SK-N-SH treated with all-trans-retinoic acid at 6 μM for 48 hours (cell line): ENCODE data around the gene ENTR1.

Experiments used
- CSDC2 ChIP-seq: fragments of 250-450 bp; sonication (Bioruptor Pico); IDR thresholded peaks from 2 replicates; pipeline ENCODE4 v1.5.0; 2020; ENCODE audit warnings: mild to moderate bottlenecking, moderate library complexity
- RARB ChIP-seq: fragments of 250-450 bp; sonication (Bioruptor Pico); IDR thresholded peaks from 2 replicates; pipeline ENCODE4 v1.8.0; 2021; ENCODE audit warnings: mild to moderate bottlenecking, moderate library complexity
- ZNF70 ChIP-seq: fragments of 450-650 bp; formaldehyde crosslinking; IDR thresholded peaks from 2 replicates; pipeline ENCODE4 v1.5.0; 2020; ENCODE audit warnings: mild to moderate bottlenecking, moderate library complexity
- TF ChIP-seq, protein P1 (sequence below): fragments of 250-450 bp; sonication (Bioruptor Pico); IDR thresholded peaks from 2 replicates; pipeline ENCODE4 v1.5.1; 2021; ENCODE audit warnings: mild to moderate bottlenecking, moderate library complexity
- TF ChIP-seq, protein P2 (sequence below): fragments of 250-450 bp; sonication (Bioruptor Pico); IDR thresholded peaks from 2 replicates; pipeline ENCODE4 v1.8.0; 2020; ENCODE audit warnings: mild to moderate bottlenecking, moderate library complexity, borderline replicate concordance
- TF ChIP-seq, protein P3 (sequence below): fragments of 250-450 bp; sonication (Bioruptor Pico); IDR thresholded peaks from 2 replicates; pipeline ENCODE4 v1.8.0; 2021; ENCODE audit warnings: low read depth, mild to moderate bottlenecking, moderate library complexity, borderline replicate concordance

DNA sequence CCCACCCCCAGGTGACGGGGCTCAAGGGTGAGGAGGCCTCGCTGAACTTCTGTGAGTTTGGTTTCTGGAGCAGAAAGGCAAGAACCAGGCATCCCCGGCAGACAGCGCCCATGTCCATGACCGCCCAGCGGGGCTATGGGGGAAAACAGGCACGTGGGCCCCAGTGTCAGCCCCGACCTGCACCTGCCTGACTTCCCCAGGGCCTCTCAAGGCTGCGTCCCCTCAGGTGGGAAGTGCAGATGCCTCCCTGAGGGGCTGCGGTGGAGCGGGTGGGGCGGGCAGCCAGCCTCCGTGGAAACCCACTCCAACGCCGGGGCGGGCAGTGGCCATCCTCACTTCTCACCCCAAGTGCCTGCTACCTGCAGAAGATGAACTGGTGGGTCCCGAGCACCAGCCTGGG is 30.0 kb downstream of the ENTR1 start:
- TF ChIP-seq CSDC2 (CRISPR knock-in tag): no peak
- TF ChIP-seq, protein P1, sequence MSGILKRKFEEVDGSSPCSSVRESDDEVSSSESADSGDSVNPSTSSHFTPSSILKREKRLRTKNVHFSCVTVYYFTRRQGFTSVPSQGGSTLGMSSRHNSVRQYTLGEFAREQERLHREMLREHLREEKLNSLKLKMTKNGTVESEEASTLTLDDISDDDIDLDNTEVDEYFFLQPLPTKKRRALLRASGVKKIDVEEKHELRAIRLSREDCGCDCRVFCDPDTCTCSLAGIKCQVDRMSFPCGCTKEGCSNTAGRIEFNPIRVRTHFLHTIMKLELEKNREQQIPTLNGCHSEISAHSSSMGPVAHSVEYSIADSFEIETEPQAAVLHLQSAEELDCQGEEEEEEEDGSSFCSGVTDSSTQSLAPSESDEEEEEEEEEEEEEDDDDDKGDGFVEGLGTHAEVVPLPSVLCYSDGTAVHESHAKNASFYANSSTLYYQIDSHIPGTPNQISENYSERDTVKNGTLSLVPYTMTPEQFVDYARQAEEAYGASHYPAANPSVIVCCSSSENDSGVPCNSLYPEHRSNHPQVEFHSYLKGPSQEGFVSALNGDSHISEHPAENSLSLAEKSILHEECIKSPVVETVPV (CRISPR knock-in tag): no peak
- TF ChIP-seq, protein P2, sequence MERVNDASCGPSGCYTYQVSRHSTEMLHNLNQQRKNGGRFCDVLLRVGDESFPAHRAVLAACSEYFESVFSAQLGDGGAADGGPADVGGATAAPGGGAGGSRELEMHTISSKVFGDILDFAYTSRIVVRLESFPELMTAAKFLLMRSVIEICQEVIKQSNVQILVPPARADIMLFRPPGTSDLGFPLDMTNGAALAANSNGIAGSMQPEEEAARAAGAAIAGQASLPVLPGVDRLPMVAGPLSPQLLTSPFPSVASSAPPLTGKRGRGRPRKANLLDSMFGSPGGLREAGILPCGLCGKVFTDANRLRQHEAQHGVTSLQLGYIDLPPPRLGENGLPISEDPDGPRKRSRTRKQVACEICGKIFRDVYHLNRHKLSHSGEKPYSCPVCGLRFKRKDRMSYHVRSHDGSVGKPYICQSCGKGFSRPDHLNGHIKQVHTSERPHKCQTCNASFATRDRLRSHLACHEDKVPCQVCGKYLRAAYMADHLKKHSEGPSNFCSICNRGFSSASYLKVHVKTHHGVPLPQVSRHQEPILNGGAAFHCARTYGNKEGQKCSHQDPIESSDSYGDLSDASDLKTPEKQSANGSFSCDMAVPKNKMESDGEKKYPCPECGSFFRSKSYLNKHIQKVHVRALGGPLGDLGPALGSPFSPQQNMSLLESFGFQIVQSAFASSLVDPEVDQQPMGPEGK: no peak
- no peak for TF ChIP-seq ZNF70
- no peak for TF ChIP-seq RARB (CRISPR knock-in tag)
- TF ChIP-seq, protein P3, sequence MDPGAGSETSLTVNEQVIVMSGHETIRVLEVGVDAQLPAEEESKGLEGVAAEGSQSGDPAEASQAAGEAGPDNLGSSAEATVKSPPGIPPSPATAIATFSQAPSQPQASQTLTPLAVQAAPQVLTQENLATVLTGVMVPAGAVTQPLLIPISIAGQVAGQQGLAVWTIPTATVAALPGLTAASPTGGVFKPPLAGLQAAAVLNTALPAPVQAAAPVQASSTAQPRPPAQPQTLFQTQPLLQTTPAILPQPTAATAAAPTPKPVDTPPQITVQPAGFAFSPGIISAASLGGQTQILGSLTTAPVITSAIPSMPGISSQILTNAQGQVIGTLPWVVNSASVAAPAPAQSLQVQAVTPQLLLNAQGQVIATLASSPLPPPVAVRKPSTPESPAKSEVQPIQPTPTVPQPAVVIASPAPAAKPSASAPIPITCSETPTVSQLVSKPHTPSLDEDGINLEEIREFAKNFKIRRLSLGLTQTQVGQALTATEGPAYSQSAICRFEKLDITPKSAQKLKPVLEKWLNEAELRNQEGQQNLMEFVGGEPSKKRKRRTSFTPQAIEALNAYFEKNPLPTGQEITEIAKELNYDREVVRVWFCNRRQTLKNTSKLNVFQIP (CRISPR knock-in tag): no peak
